ENCODE data around the gene PTEN.

The PTEN gene

GRCh38 chr10:87974769-87975168, 111.3 kb downstream of the PTEN start:
- ChIA-PET POLR2A (no interaction called here), CTCF (no interaction called here)
- peaks cover 0 to 4% (median 0%) of the 10 kb centered on the region in 5 experiments for H3K9me3 ChIP-seq (ENCODE audit: control extremely low read depth in 1 of 5, control insufficient read depth in 4 of 5, insufficient read depth in 2 of 5, low read depth in 1 of 5, low read length in 4 of 5)
- H3K36me3 ChIP-seq (ENCODE audit: control insufficient read depth in 4 of 4, insufficient read depth in 4 of 4, low read length in 3 of 4), result no peaks in the 10 kb centered on the region
- DNase-seq, result no peak
- H3K4me3 ChIP-seq (ENCODE audit: control insufficient read depth in 1 of 7, extremely low read depth in 1 of 7, insufficient read depth in 4 of 7, low read depth in 2 of 7, low read length in 6 of 7), result no peak overlapping the region
- no peak overlapping the region for H3K27ac ChIP-seq (ENCODE audit: insufficient read depth in 1 of 2, low read depth in 1 of 2, low read length in 2 of 2, poor library complexity in 1 of 2, severe bottlenecking in 2 of 2)
- peaks cover 0 to 10% (median 6%) of the 10 kb centered on the region in 4 experiments for H3K4me1 ChIP-seq (ENCODE audit: control extremely low read depth in 1 of 4, control insufficient read depth in 4 of 4, insufficient read depth in 4 of 4, low read length in 3 of 4)
- 100% methylated on average over 1 of the region's 1 CpG for WGBS (ENCODE audit: insufficient coverage)
- no peaks in the 10 kb centered on the region for H3K27me3 ChIP-seq (replicated peaks in 2 of 5; ENCODE audit: control insufficient read depth in 4 of 5, insufficient read depth in 5 of 5, low read length in 4 of 5)

DNA sequence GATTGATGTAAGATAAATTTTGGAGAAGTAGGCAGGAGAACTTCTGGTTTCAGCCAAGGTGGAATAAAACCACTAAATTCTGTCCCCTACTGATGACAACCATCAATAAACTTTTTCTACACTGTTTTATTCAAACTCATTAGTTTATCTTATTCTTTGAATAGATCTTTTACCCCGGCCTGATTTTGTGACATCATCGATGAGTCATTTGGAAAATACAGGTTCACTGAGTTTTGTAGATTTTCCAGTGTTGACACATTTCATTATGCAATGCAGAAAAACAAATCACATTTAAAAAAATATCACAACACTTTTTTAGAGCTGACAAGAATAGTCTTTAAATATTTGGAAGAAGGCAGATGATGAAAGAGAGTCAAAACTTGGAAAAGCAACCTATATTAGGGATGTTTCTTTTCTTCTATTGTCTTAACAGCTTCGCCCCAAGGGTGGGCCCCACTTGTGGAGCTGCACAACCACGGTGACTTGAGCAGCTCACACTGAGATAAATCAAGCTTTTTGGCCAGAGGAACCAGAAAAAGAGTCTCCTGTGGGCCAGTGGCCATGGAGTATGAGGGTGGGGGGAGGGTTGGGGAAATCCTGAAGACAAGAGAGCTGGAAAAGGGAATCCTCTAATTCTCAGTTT, 112.8 kb downstream of the PTEN start:
- Histone ChIP-seq H3K4me3 (ENCODE audit: control insufficient read depth in 1 of 7, extremely low read depth in 1 of 7, insufficient read depth in 4 of 7, low read depth in 2 of 7, low read length in 6 of 7) (no peak overlapping the region), H3K27me3 (replicated peaks in 2 of 5; ENCODE audit: control insufficient read depth in 4 of 5, insufficient read depth in 5 of 5, low read length in 4 of 5) (no peaks in the 10 kb centered on the region), H3K36me3 (ENCODE audit: control insufficient read depth in 4 of 4, insufficient read depth in 4 of 4, low read length in 3 of 4) (no peaks in the 10 kb centered on the region), H3K9me3 (ENCODE audit: control extremely low read depth in 1 of 5, control insufficient read depth in 4 of 5, insufficient read depth in 2 of 5, low read depth in 1 of 5, low read length in 4 of 5) (peaks cover 0 to 4% (median 0%) of the 10 kb centered on the region in 5 experiments), H3K4me1 (ENCODE audit: control extremely low read depth in 1 of 4, control insufficient read depth in 4 of 4, insufficient read depth in 4 of 4, low read length in 3 of 4) (peaks cover 0 to 10% (median 5%) of the 10 kb centered on the region in 4 experiments), H3K27ac (ENCODE audit: insufficient read depth in 1 of 2, low read depth in 1 of 2, low read length in 2 of 2, poor library complexity in 1 of 2, severe bottlenecking in 2 of 2) (no peak overlapping the region)
- whole genome bisulfite sequencing (ENCODE audit: insufficient coverage), result 68% methylated on average over 4 of the region's 4 CpGs
- POLR2A ChIA-PET, result interaction anchor here (0.6 kb wide), 1 partner anchor 12 kb away, joined by 3 read pairs; no protein-coding TSS in a partner anchor
- CTCF ChIA-PET, result interaction anchor here (1.1 kb wide), 1 partner anchor 28 kb away, joined by 3 read pairs; no protein-coding TSS in a partner anchor
- peak in 2 of 3 donors; percentile 26 to 32 for DNase-seq

DNA sequence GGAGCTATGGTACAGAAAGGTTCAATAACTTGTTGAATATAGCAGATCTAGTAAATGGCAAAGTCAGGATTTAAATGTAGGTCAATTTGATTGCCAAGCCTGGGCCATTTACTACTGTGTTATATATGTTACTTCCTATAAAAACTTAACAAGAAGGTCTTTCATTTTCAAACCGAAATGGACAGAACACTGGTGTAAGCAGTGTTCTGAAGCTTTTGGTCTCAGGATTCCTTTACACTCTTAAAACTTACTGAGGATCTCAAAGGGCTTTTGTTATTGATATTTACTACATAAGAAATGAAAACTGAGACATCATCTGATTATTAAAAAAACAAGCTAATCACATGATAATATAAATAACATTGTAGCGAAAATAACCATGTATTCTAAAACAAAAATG, 114.7 kb downstream of the PTEN start:
- H3K9me3 ChIP-seq (ENCODE audit: control extremely low read depth in 1 of 5, control insufficient read depth in 4 of 5, insufficient read depth in 2 of 5, low read depth in 1 of 5, low read length in 4 of 5), result peaks cover 0 to 4% (median 0%) of the 10 kb centered on the region in 5 experiments
- H3K4me3 ChIP-seq (ENCODE audit: control insufficient read depth in 1 of 7, extremely low read depth in 1 of 7, insufficient read depth in 4 of 7, low read depth in 2 of 7, low read length in 6 of 7), result no peak overlapping the region
- no CpG with 5 or more reads among the region's 2 CpGs for WGBS (ENCODE audit: insufficient coverage)
- no peaks in the 10 kb centered on the region for H3K36me3 ChIP-seq (ENCODE audit: control insufficient read depth in 4 of 4, insufficient read depth in 4 of 4, low read length in 3 of 4)
- no peaks in the 10 kb centered on the region for H3K27me3 ChIP-seq (replicated peaks in 2 of 5; ENCODE audit: control insufficient read depth in 4 of 5, insufficient read depth in 5 of 5, low read length in 4 of 5)
- no peak overlapping the region for H3K27ac ChIP-seq (ENCODE audit: insufficient read depth in 1 of 2, low read depth in 1 of 2, low read length in 2 of 2, poor library complexity in 1 of 2, severe bottlenecking in 2 of 2)
- peaks cover 0 to 6% (median 5%) of the 10 kb centered on the region in 4 experiments for H3K4me1 ChIP-seq (ENCODE audit: control extremely low read depth in 1 of 4, control insufficient read depth in 4 of 4, insufficient read depth in 4 of 4, low read length in 3 of 4)
- DNase-seq, result no peak
- ChIA-PET POLR2A (no interaction called here), CTCF (interaction anchor here (1.1 kb wide), 1 partner anchor 136 kb away, joined by 3 read pairs; no protein-coding TSS in a partner anchor)

DNA sequence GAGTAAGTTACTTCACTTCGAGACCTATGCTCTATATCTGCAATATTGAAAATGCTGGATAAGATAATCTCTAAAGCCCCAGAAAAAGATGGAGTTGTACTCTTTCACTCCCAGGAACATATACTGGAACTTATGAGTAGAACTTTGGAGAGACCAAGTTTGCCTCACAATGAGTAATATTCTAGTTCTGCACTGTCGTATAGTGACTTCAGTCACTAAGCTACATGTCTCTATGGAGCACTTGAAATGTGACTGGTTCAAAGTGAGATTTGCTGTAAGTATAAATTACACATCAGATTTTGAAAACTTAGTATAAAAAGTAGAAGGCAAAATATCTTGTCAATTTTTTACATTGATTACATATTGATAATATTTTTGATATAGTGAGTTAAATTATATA, 116.4 kb downstream of the PTEN start:
- no peaks in the 10 kb centered on the region for H3K27me3 ChIP-seq (replicated peaks in 2 of 5; ENCODE audit: control insufficient read depth in 4 of 5, insufficient read depth in 5 of 5, low read length in 4 of 5)
- peaks cover 0 to 3% (median under 1%) of the 10 kb centered on the region in 4 experiments for H3K4me1 ChIP-seq (ENCODE audit: control extremely low read depth in 1 of 4, control insufficient read depth in 4 of 4, insufficient read depth in 4 of 4, low read length in 3 of 4)
- ChIA-PET CTCF (interaction anchor here (0.7 kb wide), 1 partner anchor 548 kb away, joined by 3 read pairs; no protein-coding TSS in a partner anchor), POLR2A (no interaction called here)
- no peaks in the 10 kb centered on the region for H3K36me3 ChIP-seq (ENCODE audit: control insufficient read depth in 4 of 4, insufficient read depth in 4 of 4, low read length in 3 of 4)
- no CpG with 5 or more reads among the region's 2 CpGs for WGBS (ENCODE audit: insufficient coverage)
- H3K27ac ChIP-seq (ENCODE audit: insufficient read depth in 1 of 2, low read depth in 1 of 2, low read length in 2 of 2, poor library complexity in 1 of 2, severe bottlenecking in 2 of 2), result no peak overlapping the region
- no peak overlapping the region for H3K4me3 ChIP-seq (ENCODE audit: control insufficient read depth in 1 of 7, extremely low read depth in 1 of 7, insufficient read depth in 4 of 7, low read depth in 2 of 7, low read length in 6 of 7)
- no peak for DNase-seq
- no peaks in the 10 kb centered on the region for H3K9me3 ChIP-seq (ENCODE audit: control extremely low read depth in 1 of 5, control insufficient read depth in 4 of 5, insufficient read depth in 2 of 5, low read depth in 1 of 5, low read length in 4 of 5)

- ChIA-PET POLR2A (no interaction called here), CTCF (no interaction called here)
- no peaks in the 10 kb centered on the region for H3K36me3 ChIP-seq (ENCODE audit: control insufficient read depth in 4 of 4, insufficient read depth in 4 of 4, low read length in 3 of 4)
- H3K4me1 ChIP-seq (ENCODE audit: control extremely low read depth in 1 of 4, control insufficient read depth in 4 of 4, insufficient read depth in 4 of 4, low read length in 3 of 4), result no peaks in the 10 kb centered on the region
- DNase-seq, result peak; percentile 26 to 81 (median 62)
- H3K9me3 ChIP-seq (ENCODE audit: control extremely low read depth in 1 of 5, control insufficient read depth in 4 of 5, insufficient read depth in 2 of 5, low read depth in 1 of 5, low read length in 4 of 5), result no peaks in the 10 kb centered on the region
- H3K4me3 ChIP-seq (ENCODE audit: control insufficient read depth in 1 of 7, extremely low read depth in 1 of 7, insufficient read depth in 4 of 7, low read depth in 2 of 7, low read length in 6 of 7), result no peak overlapping the region
- no peaks in the 10 kb centered on the region for H3K27me3 ChIP-seq (replicated peaks in 2 of 5; ENCODE audit: control insufficient read depth in 4 of 5, insufficient read depth in 5 of 5, low read length in 4 of 5)
- 77% methylated on average over 1 of the region's 2 CpGs for WGBS (ENCODE audit: insufficient coverage)
- H3K27ac ChIP-seq (ENCODE audit: insufficient read depth in 1 of 2, low read depth in 1 of 2, low read length in 2 of 2, poor library complexity in 1 of 2, severe bottlenecking in 2 of 2), result no peak overlapping the region
Observed at GRCh38 chr10:87983716-87984115, 120.3 kb downstream of the PTEN start.

- Histone ChIP-seq H3K4me1 (ENCODE audit: control extremely low read depth in 1 of 4, control insufficient read depth in 4 of 4, insufficient read depth in 4 of 4, low read length in 3 of 4) (no peaks in the 10 kb centered on the region), H3K9me3 (ENCODE audit: control extremely low read depth in 1 of 5, control insufficient read depth in 4 of 5, insufficient read depth in 2 of 5, low read depth in 1 of 5, low read length in 4 of 5) (no peaks in the 10 kb centered on the region), H3K36me3 (ENCODE audit: control insufficient read depth in 4 of 4, insufficient read depth in 4 of 4, low read length in 3 of 4) (no peaks in the 10 kb centered on the region), H3K27me3 (replicated peaks in 2 of 5; ENCODE audit: control insufficient read depth in 4 of 5, insufficient read depth in 5 of 5, low read length in 4 of 5) (no peaks in the 10 kb centered on the region), H3K27ac (ENCODE audit: insufficient read depth in 1 of 2, low read depth in 1 of 2, low read length in 2 of 2, poor library complexity in 1 of 2, severe bottlenecking in 2 of 2) (no peak overlapping the region), H3K4me3 (ENCODE audit: control insufficient read depth in 1 of 7, extremely low read depth in 1 of 7, insufficient read depth in 4 of 7, low read depth in 2 of 7, low read length in 6 of 7) (no peak overlapping the region)
- WGBS (ENCODE audit: insufficient coverage), result 27% methylated on average over 2 of the region's 2 CpGs
- POLR2A ChIA-PET, result no interaction called here
- DNase-seq, result peak in 2 of 3 donors; percentile 26 to 62
- CTCF ChIA-PET, result interaction anchor here (1.0 to 1.3 kb wide), 2 partner anchors 16 to 38 kb away, joined by 3 to 4 read pairs; no protein-coding TSS in a partner anchor
Observed at GRCh38 chr10:87987206-87987605, 123.8 kb downstream of the PTEN start.

- H3K36me3 ChIP-seq (ENCODE audit: control insufficient read depth in 4 of 4, insufficient read depth in 4 of 4, low read length in 3 of 4), result no peaks in the 10 kb centered on the region
- no peak for DNase-seq
- no peak overlapping the region for H3K27ac ChIP-seq (ENCODE audit: insufficient read depth in 1 of 2, low read depth in 1 of 2, low read length in 2 of 2, poor library complexity in 1 of 2, severe bottlenecking in 2 of 2)
- ChIA-PET POLR2A (no interaction called here), CTCF (interaction anchor here (1.3 kb wide), 1 partner anchor 63 kb away, joined by 3 read pairs; no protein-coding TSS in a partner anchor)
- H3K4me1 ChIP-seq (ENCODE audit: control extremely low read depth in 1 of 4, control insufficient read depth in 4 of 4, insufficient read depth in 4 of 4, low read length in 3 of 4), result no peaks in the 10 kb centered on the region
- no peaks in the 10 kb centered on the region for H3K27me3 ChIP-seq (replicated peaks in 2 of 5; ENCODE audit: control insufficient read depth in 4 of 5, insufficient read depth in 5 of 5, low read length in 4 of 5)
- H3K9me3 ChIP-seq (ENCODE audit: control extremely low read depth in 1 of 5, control insufficient read depth in 4 of 5, insufficient read depth in 2 of 5, low read depth in 1 of 5, low read length in 4 of 5), result no peaks in the 10 kb centered on the region
- no peak overlapping the region for H3K4me3 ChIP-seq (ENCODE audit: control insufficient read depth in 1 of 7, extremely low read depth in 1 of 7, insufficient read depth in 4 of 7, low read depth in 2 of 7, low read length in 6 of 7)
- 95% methylated on average over 5 of the region's 5 CpGs for WGBS (ENCODE audit: insufficient coverage)
Observed at GRCh38 chr10:87991946-87992345, 128.5 kb downstream of the PTEN start.

Data from common myeloid progenitor, CD34-positive (primary cell).